Mesenchymal stem cell (in vitro differentiated cells and primary cell): Measurements from ENCODE around the gene KRTAP4-11.

Source experiments
- DNase-seq: peaks from one replicate; pipeline ENCODE4 v3.0.0-alpha.2; 2013
- H2AFZ ChIP-seq: one replicate; pipeline ENCODE4 v1.6.1; 2013; ENCODE audit warnings: low read depth, mild to moderate bottlenecking, control low read depth, inconsistent platforms, low read length, moderate library complexity
- H2AK5ac ChIP-seq: 2 replicates; pipeline ENCODE4 v1.6.1; 2013; ENCODE audit warnings: low read length, moderate library complexity, mild to moderate bottlenecking, inconsistent platforms; ENCODE audit not compliant: severe bottlenecking
- H2BK120ac ChIP-seq: one replicate; pipeline ENCODE4 v1.6.1; 2013; ENCODE audit warnings: low read depth, mild to moderate bottlenecking, inconsistent platforms, low read length, moderate library complexity
- H2BK12ac ChIP-seq, 2 experiments: one replicate each; pipeline ENCODE4 v1.6.1; 2013; ENCODE audit warnings: inconsistent platforms in 2 of 2, low read length in 2 of 2, mild to moderate bottlenecking in 2 of 2, moderate library complexity in 2 of 2, control low read depth in 1 of 2
- H2BK15ac ChIP-seq: one replicate; pipeline ENCODE4 v1.6.1; 2013; ENCODE audit warnings: mild to moderate bottlenecking, low read depth, inconsistent platforms; ENCODE audit not compliant: poor library complexity, severe bottlenecking
- H2BK5ac ChIP-seq: 2 replicates; pipeline ENCODE4 v1.6.1; 2013; ENCODE audit warnings: low read depth, mild to moderate bottlenecking, low read length, control low read depth, inconsistent platforms; ENCODE audit not compliant: poor library complexity, severe bottlenecking
- H3K14ac ChIP-seq, 2 experiments: one replicate each; pipeline ENCODE4 v1.6.1; 2013; ENCODE audit warnings: inconsistent platforms in 2 of 2, low read length in 2 of 2, control low read depth in 1 of 2, mild to moderate bottlenecking in 1 of 2, moderate library complexity in 1 of 2
- H3K18ac ChIP-seq, 2 experiments: one replicate each; pipeline ENCODE4 v1.6.1; 2013; ENCODE audit warnings: inconsistent platforms in 2 of 2, low read length in 2 of 2, control low read depth in 1 of 2, low read depth in 1 of 2, mild to moderate bottlenecking in 1 of 2
- H3K23ac ChIP-seq, 2 experiments: one replicate each; pipeline ENCODE4 v1.6.1; 2013; ENCODE audit warnings: inconsistent platforms in 2 of 2, low read length in 2 of 2, mild to moderate bottlenecking in 2 of 2, moderate library complexity in 2 of 2, control low read depth in 1 of 2
- H3K27ac ChIP-seq: 2 replicates; pipeline ENCODE4 v1.5.1; 2013; ENCODE audit warnings: mild to moderate bottlenecking, moderate library complexity, low read length, control low read depth, inconsistent platforms; ENCODE audit not compliant: poor library complexity, severe bottlenecking
- H3K27me3 ChIP-seq, 2 experiments: 2 replicates each; pipeline versions ENCODE4 v1.6.1 to v1.7.0; 2013; ENCODE audit warnings: low read length in 2 of 2, mild to moderate bottlenecking in 2 of 2, moderate library complexity in 2 of 2, control low read depth in 1 of 2, inconsistent platforms in 1 of 2; ENCODE audit not compliant: control insufficient read depth in 1 of 2, insufficient read depth in 1 of 2
- H3K36me3 ChIP-seq, 2 experiments: 2 replicates each; pipeline versions ENCODE4 v1.6.1 to v1.7.0; 2013; ENCODE audit warnings: low read length in 2 of 2, control low read depth in 1 of 2, inconsistent platforms in 1 of 2, low read depth in 1 of 2, mild to moderate bottlenecking in 1 of 2; ENCODE audit not compliant: insufficient read depth in 2 of 2, control insufficient read depth in 1 of 2
- H3K4ac ChIP-seq, 2 experiments: one replicate each; pipeline ENCODE4 v1.6.1; 2013; ENCODE audit warnings: inconsistent platforms in 2 of 2, low read length in 2 of 2, mild to moderate bottlenecking in 2 of 2, moderate library complexity in 2 of 2, control low read depth in 1 of 2, low read depth in 1 of 2
- H3K4me1 ChIP-seq: 2 replicates; pipeline ENCODE4 v1.6.1; 2013; ENCODE audit warnings: low read depth, low read length, control low read depth; ENCODE audit not compliant: control insufficient read depth, insufficient read depth
- H3K4me2 ChIP-seq: 2 replicates; pipeline ENCODE4 v1.6.1; 2013; ENCODE audit warnings: low read length, mild to moderate bottlenecking, inconsistent platforms; ENCODE audit not compliant: poor library complexity, severe bottlenecking
- H3K4me3 ChIP-seq, 2 experiments: 2 replicates each; pipeline versions ENCODE4 v1.5.1 to v1.7.0; 2013; ENCODE audit warnings: low read length in 2 of 2, mild to moderate bottlenecking in 2 of 2, control low read depth in 1 of 2, low read depth in 1 of 2; ENCODE audit not compliant: insufficient read depth in 1 of 2
- H3K79me1 ChIP-seq: replicated peaks from 2 replicates; pipeline ENCODE4 v1.6.1; 2013; ENCODE audit warnings: mild to moderate bottlenecking, control low read depth, low read length, inconsistent platforms; ENCODE audit not compliant: poor library complexity, severe bottlenecking
- H3K9ac ChIP-seq: 2 replicates; pipeline ENCODE4 v1.7.0; 2013; ENCODE audit warnings: mild to moderate bottlenecking, low read length, moderate library complexity
- H3K9me3 ChIP-seq: 2 replicates; pipeline ENCODE4 v1.7.0; 2013; ENCODE audit warnings: mild to moderate bottlenecking, low read length; ENCODE audit not compliant: control insufficient read depth
- H4K8ac ChIP-seq: one replicate; pipeline ENCODE4 v1.6.1; 2013; ENCODE audit warnings: inconsistent platforms, mild to moderate bottlenecking, low read length, moderate library complexity
- H4K91ac ChIP-seq: one replicate; pipeline ENCODE4 v1.6.1; 2013; ENCODE audit warnings: mild to moderate bottlenecking, low read length, inconsistent platforms
- WGBS: methylation state at CpG from one replicate; pipeline ENCODE4 v1.1.7; 2013; ENCODE audit warnings: mixed read lengths; 5-methylcytosine and 5-hydroxymethylcytosine counted together

The KRTAP4-11 gene

DNA sequence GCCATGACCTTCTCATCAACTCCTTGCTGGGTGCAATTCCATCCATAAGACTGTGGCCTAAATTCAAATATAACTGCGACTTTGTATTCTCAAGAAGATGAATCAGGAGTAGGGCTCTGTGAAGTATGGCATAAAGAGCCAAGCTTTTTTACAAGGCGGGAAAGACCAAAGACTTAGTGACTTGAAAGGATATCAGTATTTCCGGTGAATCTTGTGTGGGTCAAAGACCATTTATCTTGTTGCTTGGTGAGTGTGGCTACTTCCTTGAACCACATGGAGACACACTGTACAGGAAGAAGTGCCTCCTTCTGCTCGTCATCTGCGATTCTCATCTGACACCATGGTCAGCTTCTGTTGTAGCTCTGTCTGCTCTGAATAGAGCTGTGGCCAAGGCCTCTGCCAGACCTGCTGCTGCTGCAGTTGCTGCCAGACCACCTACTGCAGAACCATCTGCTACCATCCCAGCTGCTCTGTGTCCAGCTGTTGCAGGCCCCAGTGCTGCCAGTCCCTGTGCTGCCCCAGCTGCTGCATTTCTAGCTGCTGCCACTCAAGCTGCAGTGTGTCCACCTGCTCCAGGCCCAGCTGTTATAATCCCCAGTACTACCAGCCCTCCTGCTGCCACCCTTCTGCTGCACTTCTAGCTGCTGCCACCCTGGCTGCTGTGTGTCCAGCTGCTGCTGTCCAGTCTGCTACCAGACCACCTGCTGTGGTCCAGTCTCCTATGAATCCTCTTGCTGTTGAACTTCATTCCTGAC lies 46.4 kb downstream of the KRTAP4-11 start:
- WGBS = 99% methylated on average over 5 of the region's 5 CpGs
- H2BK15ac ChIP-seq = no peak overlapping the region
- no peaks in the 10 kb centered on the region for H3K36me3 ChIP-seq
- DNase-seq = no peak
- no peak overlapping the region for H3K4me2 ChIP-seq
- no peak overlapping the region for H3K23ac ChIP-seq
- no peak overlapping the region for H3K4ac ChIP-seq
- no peak overlapping the region for H2BK12ac ChIP-seq
- H3K27me3 ChIP-seq = no peaks in the 10 kb centered on the region
- H3K14ac ChIP-seq = peak overlapping the region in 1 of 2 experiments; percentile 73
- H2BK5ac ChIP-seq = no peak overlapping the region
- no peak overlapping the region for H3K9ac ChIP-seq
- H3K79me1 ChIP-seq = no peaks in the 10 kb centered on the region
- H4K91ac ChIP-seq = no peak overlapping the region
- H3K4me1 ChIP-seq = peaks cover 3% of the 10 kb centered on the region
- no peak overlapping the region for H3K27ac ChIP-seq
- no peak overlapping the region for H3K4me3 ChIP-seq
- H3K18ac ChIP-seq = no peak overlapping the region
- no peaks in the 10 kb centered on the region for H3K9me3 ChIP-seq
- H2BK120ac ChIP-seq = no peak overlapping the region
- H4K8ac ChIP-seq = no peak overlapping the region
- no peak overlapping the region for H2AK5ac ChIP-seq
- no peak overlapping the region for H2AFZ ChIP-seq

GRCh38 chr17:41069031-41069430 lies 49.1 kb downstream of the KRTAP4-11 start:
- H2AFZ ChIP-seq = no peak overlapping the region
- 85% methylated on average over 2 of the region's 3 CpGs for WGBS
- no peak overlapping the region for H3K4ac ChIP-seq
- H3K14ac ChIP-seq = no peak overlapping the region
- H3K9ac ChIP-seq = no peak overlapping the region
- H2BK5ac ChIP-seq = no peak overlapping the region
- H3K79me1 ChIP-seq = no peaks in the 10 kb centered on the region
- H3K4me3 ChIP-seq = no peak overlapping the region
- H2BK15ac ChIP-seq = no peak overlapping the region
- no peak overlapping the region for H2AK5ac ChIP-seq
- no peaks in the 10 kb centered on the region for H3K9me3 ChIP-seq
- no peaks in the 10 kb centered on the region for H3K36me3 ChIP-seq
- no peak overlapping the region for H4K91ac ChIP-seq
- H4K8ac ChIP-seq = no peak overlapping the region
- H3K18ac ChIP-seq = no peak overlapping the region
- no peaks in the 10 kb centered on the region for H3K27me3 ChIP-seq
- no peak overlapping the region for H2BK120ac ChIP-seq
- no peak overlapping the region for H2BK12ac ChIP-seq
- H3K23ac ChIP-seq = no peak overlapping the region
- no peak overlapping the region for H3K4me2 ChIP-seq
- H3K4me1 ChIP-seq = peaks cover 5% of the 10 kb centered on the region
- no peak overlapping the region for H3K27ac ChIP-seq
- DNase-seq = no peak

- H3K4ac ChIP-seq = no peak overlapping the region
- no peak overlapping the region for H3K23ac ChIP-seq
- H3K4me3 ChIP-seq = no peak overlapping the region
- H2BK12ac ChIP-seq = no peak overlapping the region
- no peak overlapping the region for H2AK5ac ChIP-seq
- H3K14ac ChIP-seq = no peak overlapping the region
- H4K8ac ChIP-seq = no peak overlapping the region
- H3K27me3 ChIP-seq = no peaks in the 10 kb centered on the region
- no peak overlapping the region for H2BK120ac ChIP-seq
- H4K91ac ChIP-seq = no peak overlapping the region
- no peak overlapping the region for H3K27ac ChIP-seq
- H3K79me1 ChIP-seq = no peaks in the 10 kb centered on the region
- H3K9ac ChIP-seq = no peak overlapping the region
- no peak overlapping the region for H3K18ac ChIP-seq
- H2BK5ac ChIP-seq = no peak overlapping the region
- H2AFZ ChIP-seq = no peak overlapping the region
- H3K4me2 ChIP-seq = no peak overlapping the region
- no peak for DNase-seq
- H3K36me3 ChIP-seq = no peaks in the 10 kb centered on the region
- H3K4me1 ChIP-seq = peaks cover 5% of the 10 kb centered on the region
- H3K9me3 ChIP-seq = no peaks in the 10 kb centered on the region
- H2BK15ac ChIP-seq = no peak overlapping the region
Measured at GRCh38 chr17:41067281-41067680, 50.9 kb downstream of the KRTAP4-11 start.
